ENCODE results near the gene JAML. TPM values are rescaled to one million over a fixed set of nuclear protein-coding genes. Genes with fewer than 3 reads are reported as not detected.

JAML gene
- total and polyA plus RNA-seq, 2 donors, result 39.7 to 58.8 TPM

DNA sequence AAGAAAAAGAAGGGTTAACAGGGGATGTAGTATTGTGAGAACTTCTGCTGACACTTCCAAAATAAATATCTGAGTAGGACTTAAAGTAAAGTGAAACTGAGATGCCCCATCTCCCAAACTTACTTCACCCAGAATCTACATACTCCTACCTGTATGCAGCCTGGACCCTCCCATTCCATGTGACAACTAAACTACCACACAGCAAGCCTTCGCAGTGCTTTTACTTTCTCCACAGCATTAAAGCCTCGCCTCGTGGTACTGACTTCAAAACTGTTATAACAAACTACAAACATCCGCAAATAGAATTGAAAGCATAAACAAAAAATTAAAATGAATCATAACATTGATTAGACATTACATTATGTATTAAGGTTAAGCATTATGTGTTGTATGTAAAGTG is 38.3 kb upstream of the JAML start:
- Histone ChIP-seq H3K9me3 (ENCODE audit: control insufficient read depth in 2 of 2, insufficient read depth in 1 of 2, low read length in 1 of 2) (no peaks in the 10 kb centered on the region), H3K4me3 (ENCODE audit: low read length in 2 of 2) (peak overlapping the region in 1 of 2 donors; percentile 0), H3K36me3 (ENCODE audit: control insufficient read depth in 2 of 2, insufficient read depth in 2 of 2, low read length in 1 of 2) (no peaks in the 10 kb centered on the region), H3K27me3 (ENCODE audit: control insufficient read depth in 2 of 2, insufficient read depth in 1 of 2, low read length in 1 of 2) (peaks cover 0 to 2% of the 10 kb centered on the region in 2 donors), H3K4me1 (ENCODE audit: control insufficient read depth in 2 of 2, insufficient read depth in 2 of 2, low read length in 2 of 2) (peaks cover 3 to 38% of the 10 kb centered on the region in 2 donors), H3K27ac (ENCODE audit: low read depth in 1 of 2, low read length in 1 of 2) (no peak overlapping the region)
- 81% methylated on average over 4 of the region's 4 CpGs for WGBS
- DNase-seq (ENCODE audit: low read depth in 6 of 9, low spot score in 9 of 9), result no peak

DNA sequence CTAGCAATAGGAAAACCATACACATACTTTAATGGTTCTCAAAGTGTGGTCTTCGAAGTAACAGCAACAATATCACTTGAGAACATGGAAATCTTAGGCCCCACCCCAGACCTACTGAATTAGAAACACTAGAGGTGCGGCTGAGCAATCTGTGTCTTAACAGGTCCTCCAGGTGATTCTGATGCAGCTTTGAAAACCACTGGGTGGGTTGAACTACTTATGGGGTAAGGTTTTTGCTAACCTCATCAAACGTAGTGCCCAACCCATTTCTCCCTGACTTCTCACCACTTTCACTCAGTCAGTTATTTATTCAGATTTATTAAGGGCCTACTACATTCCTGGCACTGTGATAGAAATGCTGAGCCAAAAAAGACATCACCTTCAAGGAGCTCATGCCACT is 35.5 kb upstream of the JAML start:
- 89% methylated on average over 3 of the region's 3 CpGs for WGBS
- H3K9me3 ChIP-seq (ENCODE audit: control insufficient read depth in 2 of 2, insufficient read depth in 1 of 2, low read length in 1 of 2), result no peaks in the 10 kb centered on the region
- DNase-seq (ENCODE audit: low read depth in 6 of 9, low spot score in 9 of 9), result no peak
- no peak overlapping the region for H3K4me3 ChIP-seq (ENCODE audit: low read length in 2 of 2)
- peaks cover 0 to 2% of the 10 kb centered on the region in 2 donors for H3K27me3 ChIP-seq (ENCODE audit: control insufficient read depth in 2 of 2, insufficient read depth in 1 of 2, low read length in 1 of 2)
- H3K4me1 ChIP-seq (ENCODE audit: control insufficient read depth in 2 of 2, insufficient read depth in 2 of 2, low read length in 2 of 2), result peaks cover 3 to 29% of the 10 kb centered on the region in 2 donors
- no peak overlapping the region for H3K27ac ChIP-seq (ENCODE audit: low read depth in 1 of 2, low read length in 1 of 2)
- no peaks in the 10 kb centered on the region for H3K36me3 ChIP-seq (ENCODE audit: control insufficient read depth in 2 of 2, insufficient read depth in 2 of 2, low read length in 1 of 2)

DNA sequence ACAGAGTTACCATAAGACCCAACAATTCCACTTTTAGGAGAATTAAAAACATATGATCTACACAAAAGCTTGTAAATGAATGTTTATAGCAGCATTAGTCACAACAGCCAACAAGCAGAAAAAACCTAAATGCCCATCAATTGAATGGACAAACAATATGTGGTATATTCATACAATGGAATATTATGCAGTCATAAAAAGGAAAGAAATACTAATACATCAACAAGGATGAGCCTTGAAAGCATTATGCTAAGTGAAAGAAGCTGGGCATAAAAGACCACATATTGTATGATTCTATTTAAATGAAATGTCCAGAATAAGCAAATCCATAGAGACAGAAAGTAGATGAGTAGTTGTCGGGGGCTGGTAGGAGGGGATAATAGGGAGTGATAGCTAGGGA is 34.3 kb upstream of the JAML start:
- no peaks in the 10 kb centered on the region for H3K9me3 ChIP-seq (ENCODE audit: control insufficient read depth in 2 of 2, insufficient read depth in 1 of 2, low read length in 1 of 2)
- H3K27ac ChIP-seq (ENCODE audit: low read depth in 1 of 2, low read length in 1 of 2), result no peak overlapping the region
- H3K36me3 ChIP-seq (ENCODE audit: control insufficient read depth in 2 of 2, insufficient read depth in 2 of 2, low read length in 1 of 2), result no peaks in the 10 kb centered on the region
- WGBS, result 100% methylated on average over 1 of the region's 1 CpG
- H3K4me1 ChIP-seq (ENCODE audit: control insufficient read depth in 2 of 2, insufficient read depth in 2 of 2, low read length in 2 of 2), result peaks cover 3 to 17% of the 10 kb centered on the region in 2 donors
- no peak overlapping the region for H3K4me3 ChIP-seq (ENCODE audit: low read length in 2 of 2)
- no peak for DNase-seq (ENCODE audit: low read depth in 6 of 9, low spot score in 9 of 9)
- H3K27me3 ChIP-seq (ENCODE audit: control insufficient read depth in 2 of 2, insufficient read depth in 1 of 2, low read length in 1 of 2), result peaks cover 0 to 2% of the 10 kb centered on the region in 2 donors

DNA sequence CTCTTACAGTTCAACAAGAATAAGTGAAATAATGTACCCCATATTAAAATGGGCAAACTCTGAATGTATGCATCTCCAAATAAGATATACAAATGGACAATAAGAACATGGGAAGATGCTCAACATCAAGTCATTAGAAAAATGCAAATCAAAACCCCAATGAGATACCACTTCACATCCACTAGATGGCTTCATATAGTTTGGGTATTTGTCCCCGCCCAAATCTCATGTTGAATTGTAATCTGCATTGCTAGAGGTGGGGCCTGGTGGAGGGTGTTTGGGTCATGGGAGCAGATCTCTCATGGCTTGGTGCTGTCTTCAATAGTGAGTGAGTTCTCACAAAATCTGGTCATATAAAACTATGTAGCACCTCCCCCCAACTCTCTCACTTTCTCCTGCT is 33.6 kb upstream of the JAML start:
- peak in 1 of 9 donors; percentile 43 for DNase-seq (ENCODE audit: low read depth in 6 of 9, low spot score in 9 of 9)
- Histone ChIP-seq H3K9me3 (ENCODE audit: control insufficient read depth in 2 of 2, insufficient read depth in 1 of 2, low read length in 1 of 2) (no peaks in the 10 kb centered on the region), H3K4me1 (ENCODE audit: control insufficient read depth in 2 of 2, insufficient read depth in 2 of 2, low read length in 2 of 2) (peaks cover 0 to 9% of the 10 kb centered on the region in 2 donors), H3K36me3 (ENCODE audit: control insufficient read depth in 2 of 2, insufficient read depth in 2 of 2, low read length in 1 of 2) (no peaks in the 10 kb centered on the region), H3K27ac (ENCODE audit: low read depth in 1 of 2, low read length in 1 of 2) (no peak overlapping the region), H3K4me3 (ENCODE audit: low read length in 2 of 2) (no peak overlapping the region), H3K27me3 (ENCODE audit: control insufficient read depth in 2 of 2, insufficient read depth in 1 of 2, low read length in 1 of 2) (no peaks in the 10 kb centered on the region)
- WGBS, result 86% methylated on average over 1 of the region's 1 CpG

DNA sequence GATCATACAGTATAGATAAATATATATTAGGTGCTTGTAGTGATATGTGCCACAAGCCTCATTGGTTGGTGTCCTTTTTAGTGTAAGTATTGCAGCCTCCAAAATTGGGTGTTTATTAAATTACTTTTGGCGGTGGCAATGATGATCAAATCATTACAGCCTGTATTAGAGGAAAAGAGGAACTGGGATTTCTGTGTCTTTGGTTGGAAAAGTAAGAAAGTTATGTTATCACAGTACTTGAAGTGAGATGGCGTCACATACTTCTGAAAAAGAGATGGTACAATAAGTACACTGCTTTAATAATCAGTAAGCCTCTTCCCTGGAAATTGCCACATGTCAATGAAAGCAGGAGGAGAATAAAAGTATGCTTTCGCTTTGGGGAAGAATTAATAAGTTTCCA is 27.9 kb upstream of the JAML start:
- no peak overlapping the region for H3K27ac ChIP-seq (ENCODE audit: low read depth in 1 of 2, low read length in 1 of 2)
- no peak for DNase-seq (ENCODE audit: low read depth in 6 of 9, low spot score in 9 of 9)
- H3K27me3 ChIP-seq (ENCODE audit: control insufficient read depth in 2 of 2, insufficient read depth in 1 of 2, low read length in 1 of 2), result no peaks in the 10 kb centered on the region
- no peaks in the 10 kb centered on the region for H3K9me3 ChIP-seq (ENCODE audit: control insufficient read depth in 2 of 2, insufficient read depth in 1 of 2, low read length in 1 of 2)
- H3K4me3 ChIP-seq (ENCODE audit: low read length in 2 of 2), result peak overlapping the region; percentile 70 to 100
- H3K4me1 ChIP-seq (ENCODE audit: control insufficient read depth in 2 of 2, insufficient read depth in 2 of 2, low read length in 2 of 2), result peaks cover 0 to 4% of the 10 kb centered on the region in 2 donors
- no peaks in the 10 kb centered on the region for H3K36me3 ChIP-seq (ENCODE audit: control insufficient read depth in 2 of 2, insufficient read depth in 2 of 2, low read length in 1 of 2)
- WGBS, result 71% methylated on average over 3 of the region's 3 CpGs

DNA sequence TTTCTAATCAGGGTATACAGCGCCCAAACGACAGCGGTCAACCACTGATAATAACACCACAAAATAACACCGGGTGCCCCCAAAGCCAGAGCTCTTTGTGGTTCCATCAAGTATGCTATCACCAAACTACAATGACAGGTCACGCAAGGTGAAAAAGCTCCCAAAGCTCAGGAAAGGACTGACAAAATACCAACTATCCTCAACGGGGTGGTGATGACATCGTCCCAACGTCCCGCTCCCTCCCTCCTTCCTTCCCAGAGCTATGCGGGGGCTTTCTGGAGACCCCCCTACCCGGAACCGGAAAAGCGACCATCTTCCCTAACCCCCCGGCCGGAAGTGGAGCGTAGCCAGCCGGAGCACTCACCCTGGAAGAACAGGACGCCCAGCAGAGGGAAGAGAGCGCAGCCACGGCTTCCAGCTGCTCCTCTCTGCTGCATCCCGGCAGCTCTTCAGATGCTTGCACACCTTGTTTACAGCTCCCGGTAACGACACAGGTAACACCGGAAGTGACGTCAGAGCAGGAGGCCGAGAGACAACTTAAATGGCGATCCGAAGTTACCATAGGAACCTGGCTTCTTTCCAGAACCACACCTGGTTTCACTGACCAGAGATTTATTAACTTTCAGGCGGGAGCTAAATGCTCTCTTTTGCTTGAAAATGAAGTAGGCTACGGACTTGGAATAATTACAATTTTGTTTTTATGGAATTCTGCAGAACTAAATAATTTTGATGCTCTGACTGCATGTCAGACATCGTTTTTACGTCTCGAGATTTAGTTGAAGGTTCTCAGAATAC is 27.2 kb upstream of the JAML start, which contains the start of gene MPZL3:
Gene MPZL3 (minus strand): TSS at position 508 of the 795 bp plus-strand sequence. CDS start 71 bp downstream, at position 437.
- Histone ChIP-seq H3K27me3 (ENCODE audit: control insufficient read depth in 2 of 2, insufficient read depth in 1 of 2, low read length in 1 of 2) (no peaks in the 10 kb centered on the region), H3K4me1 (ENCODE audit: control insufficient read depth in 2 of 2, insufficient read depth in 2 of 2, low read length in 2 of 2) (peaks cover 0 to 4% of the 10 kb centered on the region in 2 donors), H3K27ac (ENCODE audit: low read depth in 1 of 2, low read length in 1 of 2) (peak within 1 kb of the TSS; percentile 88 to 99), H3K4me3 (ENCODE audit: low read length in 2 of 2) (peak within 1 kb of the TSS; percentile 70 to 100), H3K36me3 (ENCODE audit: control insufficient read depth in 2 of 2, insufficient read depth in 2 of 2, low read length in 1 of 2) (no peaks in the 10 kb centered on the region), H3K9me3 (ENCODE audit: control insufficient read depth in 2 of 2, insufficient read depth in 1 of 2, low read length in 1 of 2) (no peaks in the 10 kb centered on the region)
- under 1% methylated on average over 33 of the region's 33 CpGs for WGBS
- peak; percentile 83 to 96 (median 91) for DNase-seq (ENCODE audit: low read depth in 6 of 9, low spot score in 9 of 9)

DNA sequence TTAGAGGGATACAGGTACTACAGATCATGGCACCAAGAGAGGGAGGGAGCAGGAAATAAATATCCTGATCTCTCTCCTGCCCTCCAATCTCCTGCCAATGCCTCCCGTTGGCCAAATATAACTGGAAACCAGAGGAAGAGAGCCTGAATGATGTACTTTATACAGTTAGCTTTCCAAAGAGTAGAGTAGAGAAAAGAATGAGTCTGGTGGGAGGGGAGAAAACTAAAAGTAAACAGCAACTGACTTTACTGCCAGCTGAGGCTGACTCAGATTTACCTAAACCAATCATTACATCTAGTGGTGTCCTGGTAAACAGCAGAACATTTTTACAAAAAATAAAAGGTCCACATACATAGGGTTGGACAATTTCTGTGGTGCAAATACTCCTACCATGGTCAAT is 22.2 kb upstream of the JAML start:
- no peaks in the 10 kb centered on the region for H3K9me3 ChIP-seq (ENCODE audit: control insufficient read depth in 2 of 2, insufficient read depth in 1 of 2, low read length in 1 of 2)
- no peak for DNase-seq (ENCODE audit: low read depth in 6 of 9, low spot score in 9 of 9)
- WGBS, result 98% methylated on average over 1 of the region's 1 CpG
- H3K27me3 ChIP-seq (ENCODE audit: control insufficient read depth in 2 of 2, insufficient read depth in 1 of 2, low read length in 1 of 2), result no peaks in the 10 kb centered on the region
- H3K4me1 ChIP-seq (ENCODE audit: control insufficient read depth in 2 of 2, insufficient read depth in 2 of 2, low read length in 2 of 2), result no peaks in the 10 kb centered on the region
- H3K27ac ChIP-seq (ENCODE audit: low read depth in 1 of 2, low read length in 1 of 2), result no peak overlapping the region
- no peak overlapping the region for H3K4me3 ChIP-seq (ENCODE audit: low read length in 2 of 2)
- no peaks in the 10 kb centered on the region for H3K36me3 ChIP-seq (ENCODE audit: control insufficient read depth in 2 of 2, insufficient read depth in 2 of 2, low read length in 1 of 2)

DNA sequence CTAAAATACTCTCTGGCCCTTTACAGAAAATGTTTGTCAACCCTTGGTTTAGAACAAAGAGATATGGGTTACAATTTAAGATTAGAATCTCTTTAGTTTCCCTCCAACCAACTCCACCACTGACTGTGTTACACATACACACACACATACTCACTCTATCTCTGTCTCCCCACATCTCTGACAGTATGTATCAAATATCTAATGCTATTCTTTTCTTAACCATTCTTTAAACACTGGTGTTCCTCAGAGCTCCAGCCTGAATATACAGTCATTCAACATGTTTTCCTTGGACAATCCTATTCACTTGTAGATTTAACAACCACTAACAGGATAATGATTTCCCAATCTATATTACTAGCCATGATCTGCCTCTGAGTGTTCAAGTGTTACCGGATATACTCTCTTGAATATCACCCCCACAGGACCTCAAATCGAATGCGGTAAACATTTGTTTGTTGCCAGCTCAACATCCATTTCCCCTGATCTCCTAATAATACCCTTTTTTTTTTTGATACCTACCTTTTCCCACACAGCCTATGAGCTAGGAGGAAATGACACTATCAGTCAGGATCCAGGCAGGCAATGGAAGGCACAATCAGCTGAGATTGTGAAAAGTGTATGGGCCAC is 21.2 kb upstream of the JAML start:
- WGBS, result 96% methylated on average over 3 of the region's 3 CpGs
- Histone ChIP-seq H3K27ac (ENCODE audit: low read depth in 1 of 2, low read length in 1 of 2) (no peak overlapping the region), H3K4me1 (ENCODE audit: control insufficient read depth in 2 of 2, insufficient read depth in 2 of 2, low read length in 2 of 2) (peaks cover 2 to 8% of the 10 kb centered on the region in 2 donors)

DNA sequence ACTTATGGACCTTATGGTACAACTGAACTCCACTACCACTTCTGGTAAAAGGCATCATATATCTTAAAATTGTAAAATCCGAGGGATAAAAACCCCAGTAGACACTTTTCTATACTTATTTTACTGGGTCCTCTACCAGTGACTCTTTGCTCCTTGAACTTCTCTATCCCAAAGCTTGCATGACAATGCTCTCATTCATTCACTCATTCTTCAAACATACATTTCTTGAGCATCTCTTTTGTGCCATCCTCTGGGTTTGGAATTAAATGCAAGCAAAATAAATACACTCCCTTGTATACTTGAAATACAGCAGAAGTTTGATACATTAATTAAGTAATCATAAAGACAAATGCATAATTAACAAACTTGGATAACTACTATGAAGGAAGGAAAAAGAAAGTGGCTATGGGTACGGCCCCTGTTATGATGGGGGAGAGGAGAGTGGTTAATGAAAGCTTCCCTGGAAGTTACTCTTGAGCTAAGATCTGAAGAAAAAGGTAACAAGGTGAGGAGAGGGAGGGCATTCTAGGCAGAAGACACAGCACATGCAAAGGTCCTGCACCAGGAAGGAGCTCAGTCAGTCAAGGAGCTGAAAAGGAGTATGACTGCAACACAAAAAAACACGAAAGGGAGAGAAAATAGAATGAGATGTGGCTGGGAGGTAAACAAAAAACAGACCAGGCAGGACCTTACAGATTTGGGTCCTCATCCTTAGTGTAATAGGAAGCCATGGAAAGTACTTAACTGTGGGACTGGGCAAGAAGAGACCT is 19.4 kb upstream of the JAML start:
- H3K27ac ChIP-seq (ENCODE audit: low read depth in 1 of 2, low read length in 1 of 2), result no peak overlapping the region
- H3K36me3 ChIP-seq (ENCODE audit: control insufficient read depth in 2 of 2, insufficient read depth in 2 of 2, low read length in 1 of 2), result no peaks in the 10 kb centered on the region
- DNase-seq (ENCODE audit: low read depth in 6 of 9, low spot score in 9 of 9), result no peak
- no peaks in the 10 kb centered on the region for H3K9me3 ChIP-seq (ENCODE audit: control insufficient read depth in 2 of 2, insufficient read depth in 1 of 2, low read length in 1 of 2)
- H3K27me3 ChIP-seq (ENCODE audit: control insufficient read depth in 2 of 2, insufficient read depth in 1 of 2, low read length in 1 of 2), result no peaks in the 10 kb centered on the region
- no peak overlapping the region for H3K4me3 ChIP-seq (ENCODE audit: low read length in 2 of 2)
- H3K4me1 ChIP-seq (ENCODE audit: control insufficient read depth in 2 of 2, insufficient read depth in 2 of 2, low read length in 2 of 2), result peaks cover 5 to 14% of the 10 kb centered on the region in 2 donors
- WGBS, result 97% methylated on average over 3 of the region's 3 CpGs

More for the DNA sequence above, 21.2 kb upstream of the JAML start:
- Histone ChIP-seq H3K9me3 (ENCODE audit: control insufficient read depth in 2 of 2, insufficient read depth in 1 of 2, low read length in 1 of 2) (no peaks in the 10 kb centered on the region), H3K4me3 (ENCODE audit: low read length in 2 of 2) (no peak overlapping the region), H3K27me3 (ENCODE audit: control insufficient read depth in 2 of 2, insufficient read depth in 1 of 2, low read length in 1 of 2) (no peaks in the 10 kb centered on the region), H3K36me3 (ENCODE audit: control insufficient read depth in 2 of 2, insufficient read depth in 2 of 2, low read length in 1 of 2) (no peaks in the 10 kb centered on the region)
- DNase-seq (ENCODE audit: low read depth in 6 of 9, low spot score in 9 of 9), result no peak

Measured in thymus (tissue), 11 donors.